Omental fat pad (tissue), 4 donors: ENCODE results near the gene PDE4A. TPM values are rescaled to one million over a fixed set of nuclear protein-coding genes. Genes with fewer than 3 reads are reported as not detected.
A peak's percentile ranks its signal among the peaks of the same experiment; 100 is the strongest.
"Not testable (repeated sequence)": the region's sequence is repeated elsewhere in the genome, so short reads cannot be mapped to it uniquely, and the experiment has no call there.

Experiments
- ATAC-seq: fragments of 150-250 bp; one replicate; pipeline ENCODE4 v1.9.1; 2016; ENCODE audit warnings: mild to moderate bottlenecking, moderate library complexity; ENCODE audit not compliant: low FRiP score
- DNase-seq: peaks from one replicate; pipeline ENCODE4 v3.0.0-alpha.2; 2019; ENCODE audit warnings: low spot score
- CTCF ChIP-seq, 3 donors: fragments of 450-650 bp; IDR thresholded peaks; one replicate each; pipeline ENCODE4 v1.5.1; 2016 to 2017; ENCODE audit warnings: antibody characterized with exemption in 3 of 3, mild to moderate bottlenecking in 3 of 3, moderate library complexity in 2 of 3
- total RNA-seq, 4 donors: library from RNA; depleted of rRNA; stranded (reverse); fragments of >200 nt; gene quantifications; one replicate each; pipeline ENCODE4 v1.1.0, GENCODE V29; 2016

The PDE4A gene
- total RNA-seq, 4 donors from 2014 or later = 9.8 to 30.3 (median 16.2) TPM

GRCh38 chr19:10395436-10395835 is 24.9 kb upstream of the PDE4A start:
- DNase-seq = no peak
- TF ChIP-seq CTCF (IDR thresholded peaks at IDR 0.05) = no peak
- ATAC-seq = no peak

GRCh38 chr19:10395917-10396316 is 24.4 kb upstream of the PDE4A start:
- no peak for TF ChIP-seq CTCF (IDR thresholded peaks at IDR 0.05)
- no peak for ATAC-seq

GRCh38 chr19:10398819-10399218 is 21.5 kb upstream of the PDE4A start:
- no peak for DNase-seq
- ATAC-seq = no peak
- TF ChIP-seq CTCF (IDR thresholded peaks at IDR 0.05) = no peak

More at GRCh38 chr19:10395917-10396316, 24.4 kb upstream of the PDE4A start:
- DNase-seq = no peak

GRCh38 chr19:10399340-10399739 is 21.0 kb upstream of the PDE4A start:
- ATAC-seq, DNase-seq: not testable (repeated sequence)

- no peak for DNase-seq
- no peak for ATAC-seq
- TF ChIP-seq CTCF (IDR thresholded peaks at IDR 0.05) = no peak
These were observed 20.5 kb upstream of the PDE4A start for GRCh38 chr19:10399878-10400277.

- ATAC-seq = no peak
- DNase-seq = no peak
- TF ChIP-seq CTCF (IDR thresholded peaks at IDR 0.05) = no peak
These were observed 17.8 kb upstream of the PDE4A start for GRCh38 chr19:10402441-10403038.

- no peak for TF ChIP-seq CTCF (IDR thresholded peaks at IDR 0.05)
- DNase-seq (peak; percentile 94), ATAC-seq (peak; percentile 86)
These were observed 17.0 kb upstream of the PDE4A start, which contains the start of gene CDC37 for GRCh38 chr19:10403137-10404021. Gene CDC37 (minus strand): TSS chr19:10403542. CDS start chr19:10403479, 63 bp downstream.
